HFFc6 (cell line): ENCODE data around the gene JPH2. TPM values are rescaled to one million over a fixed set of nuclear protein-coding genes. Genes with fewer than 3 reads are reported as not detected.

ENCODE experiments used
- DNase-seq: peaks from one replicate; pipeline ENCODE4 v3.0.0-alpha.2; 2018
- H3K27ac Mint-ChIP-seq: 2 replicates; pipeline ENCODE4 v1.8.0; 2020; ENCODE audit warnings: mild to moderate bottlenecking, mixed read lengths
- H3K27me3 Mint-ChIP-seq: 2 replicates; pipeline ENCODE4 v1.8.0; 2021; ENCODE audit warnings: mild to moderate bottlenecking, moderate library complexity, mixed read lengths; ENCODE audit not compliant: insufficient read depth
- H3K36me3 Mint-ChIP-seq: 2 replicates; pipeline ENCODE4 v1.8.0; 2021; ENCODE audit warnings: low read depth, mixed read lengths
- H3K4me1 Mint-ChIP-seq: 2 replicates; pipeline ENCODE4 v1.8.0; 2020; ENCODE audit warnings: low read depth, mixed read lengths
- H3K4me3 Mint-ChIP-seq: 2 replicates; pipeline ENCODE4 v1.8.0; 2020; ENCODE audit warnings: mild to moderate bottlenecking, moderate library complexity, mixed read lengths
- H3K9me3 Mint-ChIP-seq: 2 replicates; pipeline ENCODE4 v1.8.0; 2020; ENCODE audit warnings: mild to moderate bottlenecking, mixed read lengths
- CTCF ChIP-seq: fragments of 200-600 bp; sonication (generic); IDR thresholded peaks from 2 replicates; pipeline ENCODE4 v1.5.0; 2021; ENCODE audit warnings: antibody characterized with exemption, mild to moderate bottlenecking
- total RNA-seq, 6 experiments: library from RNA; stranded (reverse); fragmentation: NEBNext Ultra II Directional; extraction: Animal tissue kit (Norgen Biotek cat#: 25700); gene quantifications; 2 replicates in 1 of 6; 3 replicates in 5 of 6; pipeline ENCODE4 v1.2.3, GENCODE V29; 2021

Gene JPH2
- total RNA-seq, 6 experiments from 2014 or later, result 9.7 to 14.4 (median 13.5) TPM

DNA sequence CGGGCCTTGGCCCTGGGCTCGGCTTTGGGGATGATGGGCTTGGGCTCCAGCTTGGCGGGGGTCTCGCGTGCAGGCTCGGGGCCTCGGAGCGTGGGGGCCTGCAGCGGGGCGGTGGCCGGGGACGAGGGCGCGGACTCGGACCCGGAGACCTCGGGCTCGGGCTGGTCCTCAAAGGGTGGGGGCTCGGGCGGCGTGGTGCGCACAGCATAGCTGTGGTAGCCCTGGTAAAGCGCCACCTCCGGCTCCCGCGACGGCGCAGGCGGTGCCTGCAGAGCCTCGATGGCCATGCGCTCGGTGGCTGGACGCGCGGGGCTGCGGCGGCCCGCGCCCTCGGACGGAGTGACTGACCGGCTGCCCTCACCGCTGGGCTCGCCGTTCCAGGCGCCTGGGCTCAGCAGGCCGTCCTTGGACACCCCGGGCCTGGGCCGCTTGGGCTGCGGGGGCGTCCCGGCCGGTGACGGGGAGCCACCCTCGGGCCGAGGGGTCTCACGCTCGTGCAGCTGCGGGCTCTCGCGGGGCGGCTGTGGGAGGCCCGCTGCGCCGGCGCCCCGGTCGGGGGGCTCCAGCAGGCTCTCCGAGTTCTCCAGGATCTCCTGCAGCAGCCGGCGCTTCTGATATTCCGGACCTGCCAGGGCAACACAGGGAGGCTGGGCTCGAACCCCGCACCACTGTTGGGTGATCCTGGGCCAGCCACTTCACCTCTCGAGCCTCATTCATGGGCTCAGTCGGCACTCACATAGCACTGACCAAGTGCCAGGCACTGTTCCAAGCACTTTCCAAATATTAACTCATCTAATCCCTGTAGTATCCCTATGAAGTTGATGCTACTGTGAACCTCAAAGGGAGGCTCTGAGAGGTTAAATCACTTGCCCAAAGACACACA lies 71.0 kb downstream of the JPH2 start:
- H3K4me3 Mint-ChIP-seq, result 0 out of 2 replicates have a peak overlapping the region, but pooled peaks have one; percentile 28
- H3K27ac Mint-ChIP-seq, result no peak overlapping the region; the same call in 1 of the 2 replicates
- no peak for TF ChIP-seq CTCF
- peaks cover 4% of the 10 kb centered on the region; the same call in 1 of the 2 replicates for H3K27me3 Mint-ChIP-seq
- DNase-seq, result no peak
- no peaks in the 10 kb centered on the region for H3K36me3 Mint-ChIP-seq
- peaks cover 32% of the 10 kb centered on the region for H3K4me1 Mint-ChIP-seq
- no peaks in the 10 kb centered on the region for H3K9me3 Mint-ChIP-seq

GRCh38 chr20:44115181-44115580 lies 71.8 kb downstream of the JPH2 start:
- peaks cover 32% of the 10 kb centered on the region for H3K4me1 Mint-ChIP-seq
- H3K27me3 Mint-ChIP-seq, result peaks cover 4% of the 10 kb centered on the region; the same call in 1 of the 2 replicates
- H3K36me3 Mint-ChIP-seq, result no peaks in the 10 kb centered on the region
- H3K9me3 Mint-ChIP-seq, result no peaks in the 10 kb centered on the region
- no peak for DNase-seq
- no peak overlapping the region for H3K27ac Mint-ChIP-seq
- H3K4me3 Mint-ChIP-seq, result no peak overlapping the region
- no peak for TF ChIP-seq CTCF

- no peak overlapping the region for H3K27ac Mint-ChIP-seq
- no peak for DNase-seq
- no peak for TF ChIP-seq CTCF
- peaks cover 6% of the 10 kb centered on the region; the same call in 1 of the 2 replicates for H3K27me3 Mint-ChIP-seq
- H3K9me3 Mint-ChIP-seq, result no peaks in the 10 kb centered on the region
- no peak overlapping the region for H3K4me3 Mint-ChIP-seq
- peaks cover 3% of the 10 kb centered on the region; the same call in 1 of the 2 replicates for H3K36me3 Mint-ChIP-seq
- H3K4me1 Mint-ChIP-seq, result peaks cover 32% of the 10 kb centered on the region
Measured at GRCh38 chr20:44113618-44114376, 73.2 kb downstream of the JPH2 start.

DNA sequence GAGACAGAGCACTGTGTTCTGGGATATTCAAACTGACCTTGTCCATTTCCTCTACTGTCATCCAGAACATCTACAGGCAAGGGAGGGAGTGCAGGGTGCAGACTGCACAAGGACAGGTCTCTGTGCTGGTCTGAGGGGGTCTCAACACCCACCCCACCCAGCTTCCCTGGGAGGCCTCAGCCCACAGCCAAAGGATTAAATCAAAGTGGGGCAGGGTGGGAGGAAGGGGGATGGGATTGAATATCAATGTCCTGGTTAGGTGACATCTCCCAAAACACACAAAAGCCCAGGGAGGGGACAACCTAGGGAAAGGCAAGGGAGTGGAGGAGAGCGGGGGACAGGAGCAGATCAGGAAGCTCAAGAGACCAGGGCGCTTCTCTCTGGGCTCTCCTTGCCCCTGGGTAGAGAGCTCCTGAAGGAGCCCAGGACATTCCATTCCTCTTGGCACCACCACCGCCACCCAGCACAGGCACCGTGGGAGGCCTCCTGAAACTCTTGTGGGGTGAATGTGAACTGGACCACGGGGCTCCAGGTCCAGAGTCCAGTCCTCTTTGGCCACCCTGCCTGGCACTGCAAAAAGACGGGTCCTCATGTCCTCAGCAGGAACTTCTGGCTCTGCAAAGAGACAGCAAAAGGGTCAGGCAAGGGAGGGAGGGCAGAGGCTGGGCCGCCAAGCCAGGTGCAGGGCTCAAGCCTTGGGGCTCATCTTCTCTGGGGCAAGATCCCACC lies 73.9 kb downstream of the JPH2 start:
- H3K36me3 Mint-ChIP-seq, result peaks cover 5% of the 10 kb centered on the region; the same call in 1 of the 2 replicates
- H3K9me3 Mint-ChIP-seq, result peaks cover 3% of the 10 kb centered on the region; the same call in 1 of the 2 replicates

More for the DNA sequence above, 73.9 kb downstream of the JPH2 start:
- H3K4me3 Mint-ChIP-seq, result no peak overlapping the region
- DNase-seq, result no peak
- no peak for TF ChIP-seq CTCF
- peaks cover 4% of the 10 kb centered on the region for H3K27me3 Mint-ChIP-seq
- no peak overlapping the region for H3K27ac Mint-ChIP-seq
- H3K4me1 Mint-ChIP-seq, result peaks cover 32% of the 10 kb centered on the region
